Right atrium auricular region (tissue), 2 donors: ENCODE data around the gene AOX1. TPM values are rescaled to one million over a fixed set of nuclear protein-coding genes. Genes with fewer than 3 reads are reported as not detected.
"Not testable (repeated sequence)": the region's sequence is repeated elsewhere in the genome, so short reads cannot be mapped to it uniquely, and the experiment has no call there.

Source experiments
- DNase-seq: peaks from one replicate; pipeline ENCODE4 v3.0.0-alpha.2; 2019; ENCODE audit warnings: low spot score
- H3K27ac ChIP-seq, 2 donors: fragments of 200-600 bp; sonication (generic); 1 replicate in 1 of 2; 2 replicates in 1 of 2; pipeline ENCODE4 v1.5.1; 2016 to 2019
- H3K27me3 ChIP-seq, 2 donors: fragments of 200-600 bp; sonication (generic); one replicate each; pipeline versions ENCODE4 v1.5.1 to v1.6.0; 2017 to 2019
- H3K36me3 ChIP-seq: fragments of 200-600 bp; sonication (generic); one replicate; pipeline ENCODE4 v1.5.1; 2016
- H3K4me1 ChIP-seq, 2 donors: fragments of 200-600 bp; sonication (generic); one replicate each; pipeline versions ENCODE4 v1.5.1 to v1.6.0; 2017 to 2019
- H3K4me3 ChIP-seq, 2 donors: fragments of 200-600 bp; sonication (generic); 1 replicate in 1 of 2; 2 replicates in 1 of 2; pipeline ENCODE4 v1.5.1; 2017 to 2019; ENCODE audit warnings: mild to moderate bottlenecking in 1 of 2, moderate library complexity in 1 of 2
- H3K9me3 ChIP-seq, 2 donors: fragments of 200-600 bp; sonication (generic); one replicate each; pipeline ENCODE4 v1.5.1; 2019
- total RNA-seq, 2 donors: library from RNA; depleted of rRNA; stranded (reverse); fragments of >200 nt; gene quantifications; one replicate each; pipeline ENCODE4 v1.1.0, GENCODE V29; 2016
- TF ChIP-seq, protein P1 (sequence below), 2 donors: fragments of 200-600 bp; sonication (generic); IDR thresholded peaks; one replicate each; pipeline ENCODE4 v1.5.1; 2019; ENCODE audit warnings: antibody characterized with exemption in 2 of 2

The AOX1 gene
- total RNA-seq, 2 donors from 2014 or later: 12.2 to 48.2 TPM

DNA sequence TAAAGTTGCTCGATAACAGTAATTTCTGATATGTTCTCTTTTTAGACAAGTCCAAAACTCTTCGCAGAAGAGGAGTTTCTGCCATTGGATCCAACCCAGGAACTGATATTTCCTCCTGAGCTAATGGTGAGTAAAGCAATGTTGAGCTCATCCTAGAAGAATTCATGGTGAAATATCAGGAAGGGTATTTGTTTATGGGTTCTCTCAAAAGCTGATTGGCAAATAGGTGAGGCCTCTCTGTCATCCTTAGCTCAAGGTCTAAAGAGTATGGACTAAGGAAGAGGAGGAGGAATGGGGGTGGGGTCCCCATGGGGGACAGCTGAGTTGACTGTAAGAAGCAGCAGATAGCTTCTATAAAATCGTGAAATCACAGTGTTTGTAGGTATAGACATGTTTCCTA lies 18.2 kb downstream of the AOX1 start:
- DNase-seq: no peak
- Histone ChIP-seq H3K9me3 (no peaks in the 10 kb centered on the region), H3K27ac (peak overlapping the region in 1 of 2 donors; percentile 29), H3K4me1 (no peaks in the 10 kb centered on the region), H3K36me3 (no peaks in the 10 kb centered on the region), H3K4me3 (no peak overlapping the region), H3K27me3 (no peaks in the 10 kb centered on the region)
- TF ChIP-seq, protein P1, sequence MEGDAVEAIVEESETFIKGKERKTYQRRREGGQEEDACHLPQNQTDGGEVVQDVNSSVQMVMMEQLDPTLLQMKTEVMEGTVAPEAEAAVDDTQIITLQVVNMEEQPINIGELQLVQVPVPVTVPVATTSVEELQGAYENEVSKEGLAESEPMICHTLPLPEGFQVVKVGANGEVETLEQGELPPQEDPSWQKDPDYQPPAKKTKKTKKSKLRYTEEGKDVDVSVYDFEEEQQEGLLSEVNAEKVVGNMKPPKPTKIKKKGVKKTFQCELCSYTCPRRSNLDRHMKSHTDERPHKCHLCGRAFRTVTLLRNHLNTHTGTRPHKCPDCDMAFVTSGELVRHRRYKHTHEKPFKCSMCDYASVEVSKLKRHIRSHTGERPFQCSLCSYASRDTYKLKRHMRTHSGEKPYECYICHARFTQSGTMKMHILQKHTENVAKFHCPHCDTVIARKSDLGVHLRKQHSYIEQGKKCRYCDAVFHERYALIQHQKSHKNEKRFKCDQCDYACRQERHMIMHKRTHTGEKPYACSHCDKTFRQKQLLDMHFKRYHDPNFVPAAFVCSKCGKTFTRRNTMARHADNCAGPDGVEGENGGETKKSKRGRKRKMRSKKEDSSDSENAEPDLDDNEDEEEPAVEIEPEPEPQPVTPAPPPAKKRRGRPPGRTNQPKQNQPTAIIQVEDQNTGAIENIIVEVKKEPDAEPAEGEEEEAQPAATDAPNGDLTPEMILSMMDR (IDR thresholded peaks at IDR 0.05): no peak

DNA sequence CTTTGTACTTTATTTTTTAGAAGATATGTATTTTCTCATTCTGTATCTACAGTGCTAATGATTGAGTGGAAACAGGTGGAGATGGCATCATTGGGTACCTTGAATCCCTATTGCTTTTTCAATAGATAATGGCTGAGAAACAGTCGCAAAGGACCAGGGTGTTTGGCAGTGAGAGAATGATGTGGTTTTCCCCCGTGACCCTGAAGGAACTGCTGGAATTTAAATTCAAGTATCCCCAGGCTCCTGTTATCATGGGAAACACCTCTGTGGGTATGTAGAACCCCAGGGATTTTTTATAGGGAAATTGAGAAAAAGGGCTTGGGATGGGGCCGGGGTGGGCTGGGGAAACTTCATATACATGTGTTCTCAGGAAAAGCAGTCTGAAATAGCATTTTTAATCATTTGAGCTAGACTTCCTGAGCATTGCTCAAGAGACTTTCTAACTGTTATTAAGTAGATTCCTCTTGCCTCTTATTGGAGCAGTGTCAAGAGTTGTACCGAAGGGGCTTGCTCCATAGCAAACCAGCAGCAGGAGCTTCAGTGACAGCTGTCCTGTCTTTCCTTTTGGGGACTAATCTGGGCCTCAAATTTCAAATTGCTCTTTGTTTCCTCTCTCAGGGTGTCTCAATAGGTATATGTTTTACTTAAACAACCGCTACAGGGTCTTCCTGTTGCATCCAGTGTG lies 18.9 kb downstream of the AOX1 start:
- Histone ChIP-seq H3K4me3 (no peak overlapping the region), H3K4me1 (no peaks in the 10 kb centered on the region), H3K27me3 (no peaks in the 10 kb centered on the region), H3K9me3 (no peaks in the 10 kb centered on the region), H3K36me3 (no peaks in the 10 kb centered on the region), H3K27ac (no peak overlapping the region)
- TF ChIP-seq, protein P1 (IDR thresholded peaks at IDR 0.05): no peak
- no peak for DNase-seq

DNA sequence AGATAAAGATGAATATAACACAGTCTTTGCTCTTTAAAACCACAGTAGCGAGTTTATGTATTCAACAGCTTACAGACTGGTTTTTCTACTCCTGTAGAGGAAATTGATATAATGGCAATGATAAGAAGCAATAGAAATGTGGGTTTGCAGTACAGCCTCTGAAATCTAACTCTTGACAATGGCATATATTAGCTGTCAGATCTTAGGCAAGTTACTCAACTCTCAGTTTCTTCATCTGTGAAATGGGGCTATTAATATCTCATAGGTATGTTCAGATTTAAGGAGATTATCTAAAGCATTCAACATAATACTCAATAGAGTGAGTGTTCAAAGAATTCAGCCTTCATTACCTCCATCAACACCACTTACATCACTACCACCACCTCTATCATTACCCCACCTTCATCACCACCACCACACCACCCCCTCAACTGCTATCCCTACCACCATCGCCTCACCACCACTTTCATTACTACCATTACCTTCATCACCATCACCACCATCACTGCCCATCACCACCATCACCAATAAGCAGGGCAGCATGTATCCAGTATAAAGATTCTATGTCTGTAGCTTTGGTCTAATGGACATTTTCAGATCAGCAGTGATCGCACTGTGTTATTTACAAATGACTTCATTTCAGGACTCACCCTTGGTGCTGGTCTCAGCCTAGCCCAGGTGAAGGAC lies 22.7 kb downstream of the AOX1 start:
- Histone ChIP-seq H3K27me3 (no peaks in the 10 kb centered on the region), H3K9me3 (no peaks in the 10 kb centered on the region), H3K36me3 (no peaks in the 10 kb centered on the region), H3K4me1 (no peaks in the 10 kb centered on the region), H3K27ac (no peak overlapping the region), H3K4me3 (no peak overlapping the region)
- DNase-seq: no peak
- TF ChIP-seq, protein P1 (IDR thresholded peaks at IDR 0.05): no peak

DNA sequence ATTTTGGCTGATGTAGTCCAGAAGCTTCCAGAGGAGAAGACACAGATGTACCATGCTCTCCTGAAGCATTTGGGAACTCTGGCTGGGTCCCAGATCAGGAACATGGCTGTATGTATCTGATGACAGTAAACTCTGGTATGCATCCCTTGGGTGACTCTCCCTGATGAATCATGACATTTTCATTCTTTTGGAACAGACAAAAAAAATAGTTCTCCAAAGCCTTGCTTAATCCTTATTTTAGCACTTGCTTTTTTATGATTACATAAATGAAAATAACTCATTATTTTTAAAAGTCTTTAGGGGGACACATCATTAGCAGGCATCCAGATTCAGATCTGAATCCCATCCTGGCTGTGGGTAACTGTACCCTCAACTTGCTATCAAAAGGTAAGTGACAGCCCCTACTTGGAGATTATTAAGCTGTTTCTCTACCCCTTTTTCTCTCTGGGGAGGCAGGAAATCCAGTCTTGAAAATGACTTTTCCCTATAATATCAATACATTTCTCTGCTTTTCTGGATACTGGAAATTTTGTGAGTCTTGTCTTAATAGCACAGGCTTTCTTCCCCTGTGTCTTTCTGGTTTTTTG lies 23.3 kb downstream of the AOX1 start:
- TF ChIP-seq, protein P1 (IDR thresholded peaks at IDR 0.05): no peak
- no peak overlapping the region for H3K27ac ChIP-seq
- no peak overlapping the region for H3K4me3 ChIP-seq
- DNase-seq: no peak
- no peaks in the 10 kb centered on the region for H3K36me3 ChIP-seq
- H3K4me1 ChIP-seq: no peaks in the 10 kb centered on the region
- no peaks in the 10 kb centered on the region for H3K9me3 ChIP-seq
- no peaks in the 10 kb centered on the region for H3K27me3 ChIP-seq

DNA sequence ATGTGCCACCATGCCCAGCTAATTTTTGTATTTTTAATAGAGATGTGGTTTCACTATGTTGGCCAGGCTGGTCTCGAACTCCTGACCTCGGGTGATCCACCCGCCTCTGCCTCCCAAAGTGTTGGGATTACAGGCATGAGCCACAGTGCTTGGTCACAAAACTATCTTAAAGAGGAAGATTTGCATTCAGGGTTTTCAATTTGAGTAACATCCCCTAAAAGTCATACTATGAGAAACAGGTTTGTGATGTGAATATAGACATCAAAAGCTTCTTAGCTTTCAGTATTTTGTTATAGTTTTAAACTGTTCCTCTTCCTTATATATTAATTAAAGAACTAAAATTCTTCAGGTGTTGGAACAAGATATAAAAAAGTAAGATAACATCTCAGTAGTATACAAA lies 24.4 kb downstream of the AOX1 start:
- H3K4me1 ChIP-seq, H3K36me3 ChIP-seq, H3K4me3 ChIP-seq, H3K27ac ChIP-seq, H3K27me3 ChIP-seq, DNase-seq, H3K9me3 ChIP-seq: not testable (repeated sequence)

DNA sequence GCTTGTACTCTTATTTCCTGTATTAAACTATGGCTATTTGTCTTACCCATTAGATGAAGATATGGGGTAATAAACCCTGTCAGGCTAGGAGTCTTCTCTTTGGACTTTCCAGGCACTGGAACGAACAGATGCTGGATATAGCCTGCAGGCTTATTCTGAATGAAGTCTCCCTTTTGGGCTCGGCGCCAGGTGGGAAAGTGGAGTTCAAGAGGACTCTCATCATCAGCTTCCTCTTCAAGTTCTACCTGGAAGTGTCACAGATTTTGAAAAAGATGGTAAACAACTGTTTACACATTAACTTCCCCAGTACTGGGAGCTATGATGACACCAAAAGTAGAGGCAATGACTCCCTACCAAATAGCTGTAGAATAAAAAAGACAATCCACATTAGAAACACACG lies 27.9 kb downstream of the AOX1 start:
- TF ChIP-seq, protein P1 (IDR thresholded peaks at IDR 0.05): no peak
- H3K4me3 ChIP-seq: no peak overlapping the region
- no peaks in the 10 kb centered on the region for H3K4me1 ChIP-seq
- no peak for DNase-seq
- no peaks in the 10 kb centered on the region for H3K27me3 ChIP-seq
- no peaks in the 10 kb centered on the region for H3K36me3 ChIP-seq
- no peaks in the 10 kb centered on the region for H3K9me3 ChIP-seq
- H3K27ac ChIP-seq: no peak overlapping the region
